Transverse colon (tissue), 3 donors: Measurements from ENCODE around the gene LRRC47.

ENCODE experiments used
- EP300 ChIP-seq: sonication (generic); formaldehyde crosslinking; IDR thresholded peaks from one replicate; pipeline ENCODE4 v1.6.1; 2017; ENCODE audit warnings: antibody characterized with exemption, low read depth
- POLR2A ChIP-seq: fragments of 450-650 bp; IDR thresholded peaks from one replicate; pipeline ENCODE4 v1.6.1; 2016; ENCODE audit warnings: antibody characterized with exemption, mild to moderate bottlenecking, moderate library complexity
- TF ChIP-seq, protein P1 (sequence below), 5 experiments: fragments of 200-600 bp in 3 of 5; fragments of 450-650 bp in 2 of 5; sonication (generic) in 3 of 5; IDR thresholded peaks; 1 replicate in 2 of 5; 2 replicates in 3 of 5; pipeline ENCODE4 v1.5.1; 2016 to 2017; ENCODE audit warnings: antibody characterized with exemption in 5 of 5, inconsistent platforms in 3 of 5, mild to moderate bottlenecking in 2 of 5, moderate library complexity in 1 of 5

DNA sequence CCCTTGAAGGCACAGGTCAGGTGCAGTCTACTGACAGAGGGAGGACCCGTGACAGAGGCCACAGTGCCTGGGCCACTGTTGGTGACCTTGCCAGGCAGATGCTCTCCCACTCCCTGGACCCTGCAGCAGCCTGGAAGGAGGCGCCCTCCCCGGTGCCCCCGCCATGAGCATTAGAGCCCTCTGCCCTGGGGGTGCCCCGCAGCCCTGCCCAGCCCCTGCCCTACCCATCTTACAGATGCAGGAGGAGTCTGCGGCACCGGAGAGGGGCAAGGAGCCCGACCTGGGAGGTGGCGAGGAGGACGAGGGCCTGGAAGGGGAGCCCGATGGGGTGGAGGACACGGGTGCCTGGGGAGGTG is 33.4 kb downstream of the LRRC47 start:
- TF ChIP-seq, protein P1, sequence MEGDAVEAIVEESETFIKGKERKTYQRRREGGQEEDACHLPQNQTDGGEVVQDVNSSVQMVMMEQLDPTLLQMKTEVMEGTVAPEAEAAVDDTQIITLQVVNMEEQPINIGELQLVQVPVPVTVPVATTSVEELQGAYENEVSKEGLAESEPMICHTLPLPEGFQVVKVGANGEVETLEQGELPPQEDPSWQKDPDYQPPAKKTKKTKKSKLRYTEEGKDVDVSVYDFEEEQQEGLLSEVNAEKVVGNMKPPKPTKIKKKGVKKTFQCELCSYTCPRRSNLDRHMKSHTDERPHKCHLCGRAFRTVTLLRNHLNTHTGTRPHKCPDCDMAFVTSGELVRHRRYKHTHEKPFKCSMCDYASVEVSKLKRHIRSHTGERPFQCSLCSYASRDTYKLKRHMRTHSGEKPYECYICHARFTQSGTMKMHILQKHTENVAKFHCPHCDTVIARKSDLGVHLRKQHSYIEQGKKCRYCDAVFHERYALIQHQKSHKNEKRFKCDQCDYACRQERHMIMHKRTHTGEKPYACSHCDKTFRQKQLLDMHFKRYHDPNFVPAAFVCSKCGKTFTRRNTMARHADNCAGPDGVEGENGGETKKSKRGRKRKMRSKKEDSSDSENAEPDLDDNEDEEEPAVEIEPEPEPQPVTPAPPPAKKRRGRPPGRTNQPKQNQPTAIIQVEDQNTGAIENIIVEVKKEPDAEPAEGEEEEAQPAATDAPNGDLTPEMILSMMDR (IDR thresholded peaks at IDR 0.05): no peak
- TF ChIP-seq POLR2A (no peak), EP300 (no peak)
